GM18868 (cell line): Measurements from ENCODE around the gene EPN2.

Experiments used
- ATAC-seq: cut with Tn5 transposase; IDR thresholded peaks from one replicate; pipeline ENCODE4 v1.9.1; 2021; ENCODE audit warnings: mild to moderate bottlenecking, moderate library complexity; ENCODE audit not compliant: unreplicated experiment

Gene EPN2

DNA sequence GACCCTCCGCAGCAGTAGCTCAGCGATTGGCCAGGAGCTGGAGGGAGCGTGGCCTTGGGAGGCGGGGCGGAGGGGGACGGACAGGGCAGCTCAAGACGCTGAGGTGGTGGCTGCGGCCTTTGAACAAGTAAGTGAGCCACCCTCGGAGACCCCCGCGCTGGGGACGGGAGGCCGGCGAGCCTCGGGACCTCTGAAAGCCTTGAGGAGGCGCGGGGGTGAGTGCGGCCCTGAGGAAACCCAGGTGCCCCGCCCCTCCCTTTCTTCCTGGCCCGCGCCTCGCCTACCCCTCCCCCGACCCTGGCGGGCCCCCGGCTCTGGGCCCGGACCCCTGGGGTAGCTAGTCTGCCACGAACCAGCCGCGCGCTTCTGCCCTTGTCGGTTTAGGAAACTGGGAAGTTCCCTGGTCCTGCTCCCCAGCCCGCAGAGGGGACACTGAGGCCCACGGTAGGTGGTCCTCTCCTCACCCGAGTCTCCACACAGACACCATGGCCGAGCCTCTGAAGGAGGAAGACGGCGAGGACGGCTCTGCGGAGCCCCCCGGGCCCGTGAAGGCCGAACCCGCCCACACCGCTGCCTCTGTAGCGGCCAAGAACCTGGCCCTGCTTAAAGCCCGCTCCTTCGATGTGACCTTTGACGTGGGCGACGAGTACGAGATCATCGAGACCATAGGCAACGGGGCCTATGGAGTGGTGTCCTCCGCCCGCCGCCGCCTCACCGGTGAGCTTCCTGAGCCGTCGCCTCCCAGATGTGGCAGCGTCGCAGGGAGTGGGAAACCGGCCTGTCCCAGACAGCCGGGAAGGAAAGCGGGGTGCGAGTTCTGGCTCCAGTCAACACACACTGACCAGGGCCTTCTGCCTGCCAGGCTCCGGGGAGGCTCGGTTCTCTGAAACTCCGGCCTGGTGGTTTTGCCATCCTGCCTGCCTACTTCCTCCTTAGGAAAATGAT lies 141.5 kb downstream of the EPN2 start, which contains the start of gene MAPK7:
MAPK7 (plus strand) TSS at position 83 of the 945 bp plus-strand sequence; CDS start at position 486, 403 bp downstream.
- ATAC-seq, result peak; percentile 11

- no peak for ATAC-seq
Measured at GRCh38 chr17:19379361-19380065, 142.3 kb downstream of the EPN2 start.

GRCh38 chr17:19380481-19381301 lies 143.5 kb downstream of the EPN2 start:
- ATAC-seq, result no peak

- ATAC-seq, result no peak
Measured at GRCh38 chr17:19381361-19381740, 144.2 kb downstream of the EPN2 start.

DNA sequence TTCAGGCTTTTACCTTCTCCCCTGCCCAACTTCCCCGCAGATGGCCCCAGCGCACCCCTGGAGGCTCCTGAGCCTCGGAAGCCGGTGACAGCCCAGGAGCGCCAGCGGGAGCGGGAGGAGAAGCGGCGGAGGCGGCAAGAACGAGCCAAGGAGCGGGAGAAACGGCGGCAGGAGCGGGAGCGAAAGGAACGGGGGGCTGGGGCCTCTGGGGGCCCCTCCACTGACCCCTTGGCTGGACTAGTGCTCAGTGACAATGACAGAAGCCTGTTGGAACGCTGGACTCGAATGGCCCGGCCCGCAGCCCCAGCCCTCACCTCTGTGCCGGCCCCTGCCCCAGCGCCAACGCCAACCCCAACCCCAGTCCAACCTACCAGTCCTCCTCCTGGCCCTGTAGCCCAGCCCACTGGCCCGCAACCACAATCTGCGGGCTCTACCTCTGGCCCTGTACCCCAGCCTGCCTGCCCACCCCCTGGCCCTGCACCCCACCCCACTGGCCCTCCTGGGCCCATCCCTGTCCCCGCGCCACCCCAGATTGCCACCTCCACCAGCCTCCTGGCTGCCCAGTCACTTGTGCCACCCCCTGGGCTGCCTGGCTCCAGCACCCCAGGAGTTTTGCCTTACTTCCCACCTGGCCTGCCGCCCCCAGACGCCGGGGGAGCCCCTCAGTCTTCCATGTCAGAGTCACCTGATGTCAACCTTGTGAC lies 144.7 kb downstream of the EPN2 start:
- ATAC-seq, result no peak

DNA sequence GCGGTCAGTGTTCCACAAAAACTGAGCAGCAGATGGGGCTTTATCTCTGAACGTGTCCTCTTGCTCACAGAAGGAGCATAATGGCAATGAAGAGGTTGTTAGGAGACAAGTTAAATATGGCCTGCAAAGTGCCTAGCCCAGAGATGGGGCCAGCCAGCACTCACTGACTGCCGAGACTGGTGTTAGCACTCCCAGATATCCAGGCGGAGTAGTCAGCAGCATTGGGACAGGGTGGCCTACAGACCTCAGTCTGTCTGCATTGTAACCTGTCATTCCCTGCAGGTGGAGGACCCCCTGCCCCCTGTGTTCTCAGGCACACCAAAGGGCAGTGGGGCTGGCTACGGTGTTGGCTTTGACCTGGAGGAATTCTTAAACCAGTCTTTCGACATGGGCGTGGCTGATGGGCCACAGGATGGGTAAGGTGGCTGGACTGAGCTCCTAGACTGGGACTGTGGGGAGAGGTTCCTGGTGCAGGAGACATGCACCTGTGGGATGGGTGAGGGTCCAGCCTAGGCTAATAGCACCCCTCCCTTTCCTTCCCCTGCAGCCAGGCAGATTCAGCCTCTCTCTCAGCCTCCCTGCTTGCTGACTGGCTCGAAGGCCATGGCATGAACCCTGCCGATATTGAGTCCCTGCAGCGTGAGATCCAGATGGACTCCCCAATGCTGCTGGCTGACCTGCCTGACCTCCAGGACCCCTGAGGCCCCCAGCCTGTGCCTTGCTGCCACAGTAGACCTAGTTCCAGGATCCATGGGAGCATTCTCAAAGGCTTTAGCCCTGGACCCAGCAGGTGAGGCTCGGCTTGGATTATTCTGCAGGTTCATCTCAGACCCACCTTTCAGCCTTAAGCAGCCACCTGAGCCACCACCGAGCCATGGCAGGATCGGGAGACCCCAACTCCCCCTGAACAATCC lies 145.6 kb downstream of the EPN2 start:
- no peak for ATAC-seq

DNA sequence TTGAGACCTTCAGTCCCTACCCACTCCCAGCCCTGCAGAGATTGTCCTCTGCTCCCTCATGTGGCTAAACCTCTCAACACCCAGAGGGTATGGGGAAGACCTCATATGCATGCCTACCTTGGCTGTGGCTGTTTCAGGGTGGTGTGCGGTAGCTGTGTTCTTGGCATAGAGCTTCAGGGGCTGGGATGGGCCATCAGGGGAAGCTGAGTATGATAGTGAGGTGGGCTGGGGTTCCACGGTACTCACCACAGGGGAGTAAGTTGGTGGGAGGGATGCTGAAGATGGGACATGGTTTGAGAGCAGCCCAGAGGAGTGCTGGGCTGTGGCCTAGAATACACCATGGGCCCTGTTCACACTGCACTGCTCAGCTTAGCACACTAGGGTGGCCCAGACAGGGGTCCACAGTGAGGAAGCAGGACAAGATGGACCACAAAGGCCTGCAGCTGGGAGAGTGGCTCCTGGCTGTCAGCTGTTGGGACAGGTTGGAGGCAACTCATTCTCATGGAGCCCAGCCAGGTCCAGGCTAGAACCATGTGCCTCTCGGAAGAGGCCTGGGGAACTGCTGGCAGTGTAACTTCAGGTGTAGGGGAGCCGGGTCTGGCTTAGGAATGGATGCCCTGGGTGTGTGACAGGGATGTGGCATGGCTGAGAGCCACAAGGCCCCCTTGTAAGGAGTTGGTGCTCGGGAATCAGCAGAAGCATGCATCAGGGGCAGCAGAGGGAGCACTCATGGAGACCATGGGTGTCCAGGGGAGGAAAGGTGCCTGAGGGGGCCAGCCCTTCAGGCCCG lies 146.7 kb downstream of the EPN2 start:
- no peak for ATAC-seq

GRCh38 chr17:19384723-19385391 lies 147.7 kb downstream of the EPN2 start:
- no peak for ATAC-seq

GRCh38 chr17:19385521-19385983 lies 148.4 kb downstream of the EPN2 start:
- ATAC-seq, result no peak
